K562 (cell line): ENCODE measurements around the gene ZMAT2. TPM values are rescaled to one million over a fixed set of nuclear protein-coding genes. Genes with fewer than 3 reads are reported as not detected.

Experiments used
- ATAC-seq: fragments of 200-7000 bp; cut with Tn5 transposase; 3 replicates; pipeline ENCODE4 v1.9.1; 2020; ENCODE audit warnings: moderate library complexity
- BruUV-seq: library from RNA; stranded (reverse); fragments of 400-500 nt; replicated peaks from 2 replicates; lab custom pipeline; 2021; lab: Mats Ljungman, UMichigan
- CTCF ChIA-PET: fragments of 300-600 bp; formaldehyde crosslinking; extraction: SDS; loops from one replicate; lab custom pipeline; 2021; ENCODE audit warnings: low intra/inter-chr PET ratio; lab: Yijun Ruan, JAX
- POLR2A ChIA-PET: fragments of 300-600, 350-650 bp; sonication (Branson Sonifier 250); formaldehyde crosslinking; extraction: SDS; loops from one replicate; lab custom pipeline; 2021; ENCODE audit warnings: antibody characterized with exemption, inconsistent platforms; lab: Yijun Ruan, JAX
- DNase-seq, 4 experiments: peaks; one replicate each; pipeline versions ENCODE4 v3.0.0 to v3.0.0-alpha.2; 2011 to 2018; ENCODE audit warnings: low spot score in 3 of 4, mixed read lengths in 3 of 4; ENCODE audit errors: extremely low read depth in 1 of 4
- FAIRE-seq: peaks from 2 replicates; lab custom pipeline; 2011; peaks lifted over from hg19 to GRCh38; lab: Jason Lieb, UNC
- H2AFZ ChIP-seq: 2 replicates; pipeline ENCODE4 v1.6.0; 2011; ENCODE audit warnings: low read depth, low read length, control low read depth, inconsistent platforms
- H3K27ac ChIP-seq: fragments of 200-600 bp; 3 replicates; pipeline ENCODE4 v1.8.0; 2011; ENCODE audit warnings: low read depth, mild to moderate bottlenecking, control low read depth, inconsistent platforms, low read length, moderate library complexity, mixed read lengths; ENCODE audit errors: extremely low read depth
- H3K27me3 ChIP-seq, 2 experiments: fragments of 300-600 bp in 1 of 2; 2 replicates in 1 of 2; 3 replicates in 1 of 2; pipeline versions ENCODE4 v1.6.0 to v1.8.0; 2011; ENCODE audit warnings: inconsistent platforms in 2 of 2, low read length in 2 of 2, mild to moderate bottlenecking in 1 of 2, mixed read lengths in 1 of 2, moderate library complexity in 1 of 2; ENCODE audit not compliant: control insufficient read depth in 2 of 2, insufficient read depth in 2 of 2
- H3K36me3 ChIP-seq: fragments of 300-600 bp; 3 replicates; pipeline ENCODE4 v1.8.0; 2011; ENCODE audit warnings: mild to moderate bottlenecking, low read length, inconsistent platforms; ENCODE audit not compliant: control insufficient read depth, insufficient read depth
- H3K4me1 ChIP-seq, 2 experiments: fragments of 200-600 bp in 1 of 2; replicated peaks in 1 of 2; 2 replicates in 1 of 2; 3 replicates in 1 of 2; pipeline versions ENCODE4 v1.5.1 to v1.8.0; 2011; ENCODE audit warnings: inconsistent platforms in 2 of 2, low read length in 2 of 2, mild to moderate bottlenecking in 1 of 2, mixed read lengths in 1 of 2, moderate library complexity in 1 of 2; ENCODE audit not compliant: control insufficient read depth in 2 of 2, insufficient read depth in 2 of 2
- H3K4me2 ChIP-seq: 2 replicates; pipeline ENCODE4 v1.6.1; 2011; ENCODE audit warnings: low read length, control low read depth, inconsistent platforms, mixed read lengths; ENCODE audit not compliant: insufficient read depth
- H3K4me3 ChIP-seq: fragments of 200-600 bp; sonication (generic), shearing (Covaris generic); 2 replicates; pipeline ENCODE4 v1.5.1; 2016; ENCODE audit warnings: control low read depth, inconsistent platforms
- H3K79me2 ChIP-seq: fragments of 200-600 bp; 3 replicates; pipeline ENCODE4 v1.8.0; 2011; ENCODE audit warnings: low read length, inconsistent platforms; ENCODE audit not compliant: control insufficient read depth, insufficient read depth
- H3K9ac ChIP-seq, 2 experiments: 2 replicates each; pipeline versions ENCODE4 v1.6.0 to v1.6.1; 2011; ENCODE audit warnings: low read depth in 2 of 2, low read length in 2 of 2, control low read depth in 1 of 2, inconsistent platforms in 1 of 2, mild to moderate bottlenecking in 1 of 2, mixed read lengths in 1 of 2; ENCODE audit not compliant: insufficient read depth in 1 of 2
- H3K9me1 ChIP-seq: one replicate; pipeline ENCODE4 v1.6.0; 2011; ENCODE audit warnings: inconsistent platforms, mild to moderate bottlenecking, low read length, moderate library complexity; ENCODE audit not compliant: control insufficient read depth, insufficient read depth
- H3K9me3 ChIP-seq: replicated peaks from 2 replicates; pipeline ENCODE4 v1.5.1; 2011; ENCODE audit warnings: low read depth, low read length, inconsistent platforms; ENCODE audit not compliant: control insufficient read depth, insufficient read depth
- H4K20me1 ChIP-seq: replicated peaks from 2 replicates; pipeline ENCODE4 v1.6.1; 2011; ENCODE audit warnings: low read length, inconsistent platforms, mixed read lengths; ENCODE audit not compliant: control insufficient read depth, insufficient read depth
- E2F5 ChIP-seq: sonication (generic); formaldehyde crosslinking; IDR thresholded peaks from 2 replicates; pipeline ENCODE4 v1.8.0; 2022; ENCODE audit warnings: mild to moderate bottlenecking, missing genetic modification reagents
- EGR1 ChIP-seq: fragments of 450-650 bp; conservative IDR thresholded peaks from 2 replicates; pipeline ENCODE4 v1.6.1; 2017; ENCODE audit warnings: mild to moderate bottlenecking
- MAFF ChIP-seq: IDR thresholded peaks from 2 replicates; pipeline ENCODE4 v1.6.1; 2012; ENCODE audit warnings: low read length, improper control_type of control experiment
- NEUROD1 ChIP-seq: fragments of 150-350 bp; IDR thresholded peaks from 2 replicates; pipeline ENCODE4 v1.6.1; 2014; ENCODE audit warnings: borderline replicate concordance, low read length, low read depth; ENCODE audit not compliant: partially characterized antibody
- POLR2H ChIP-seq: IDR thresholded peaks from 2 replicates; pipeline ENCODE4 v1.6.1; 2016; ENCODE audit warnings: missing genetic modification characterization, low read depth, mild to moderate bottlenecking, control low read depth, missing compliant biosample characterization, moderate library complexity
- ZBTB49 ChIP-seq: sonication (generic); formaldehyde crosslinking; IDR thresholded peaks from 2 replicates; pipeline ENCODE4 v1.8.0; 2022; ENCODE audit warnings: missing genetic modification reagents, mild to moderate bottlenecking, borderline replicate concordance
- ZC3H8 ChIP-seq: fragments of 450-650 bp; IDR thresholded peaks from 2 replicates; pipeline ENCODE4 v1.6.1; 2017
- WGBS: fragments of 100-300 bp; shearing (Covaris generic); methylation state at CpG from one replicate; pipeline ENCODE4 v1.1.6; 2016; ENCODE audit warnings: low coverage, mixed read lengths; ENCODE audit not compliant: insufficient coverage; ENCODE audit errors: missing lambda C conversion rate; 5-methylcytosine and 5-hydroxymethylcytosine counted together
- in situ Hi-C: fragments of 300-500 bp; cut with MboI; formaldehyde crosslinking; loops from 4 replicates; pipeline ENCODE4 v1.15.0; 2018; ENCODE audit warnings: inconsistent platforms, mixed read lengths
- intact Hi-C: fragments of 100-400 bp; cut with micrococcal nuclease; formaldehyde crosslinking; loops from 2 replicates; pipeline ENCODE4 v1.14.2; 2022
- polyA plus RNA-seq, 8 experiments: library from polyadenylated mRNA; depleted of rRNA in 4 of 8; stranded (reverse) in 5 of 8; unstranded in 3 of 8; fragments of >200 nt; fragmentation: Nextera tagmentation in 2 of 8; fragmentation: Illumina TruSeq in 1 of 8; extraction: Ambion mirVana in 2 of 8; extraction: Trizol in 1 of 8; gene quantifications; 2 replicates each; pipeline versions ENCODE4 v1.2.1 to v1.2.3, GENCODE V29; 2011 to 2014; ENCODE audit warnings: inconsistent platforms in 1 of 8, missing spikeins in 1 of 8
- total RNA-seq, 7 experiments: library from RNA; depleted of rRNA in 6 of 7; stranded (reverse); fragments of >200 nt in 6 of 7; fragmentation: Illumina TruSeq in 2 of 7; extraction: Trizol in 2 of 7; gene quantifications; 2 replicates each; pipeline versions ENCODE4 v1.2.1 to v1.2.3, GENCODE V29; 2011 to 2021; ENCODE audit warnings: low replicate concordance in 1 of 7
- TF ChIP-seq, protein P1 (sequence below): sonication (generic); formaldehyde crosslinking; IDR thresholded peaks from 2 replicates; pipeline ENCODE4 v1.8.0; 2023; ENCODE audit warnings: missing genetic modification reagents, mild to moderate bottlenecking, borderline replicate concordance
- TF ChIP-seq, protein P2 (sequence below): sonication (generic); formaldehyde crosslinking; IDR thresholded peaks from 2 replicates; pipeline ENCODE4 v1.4.0; 2020; ENCODE audit warnings: mild to moderate bottlenecking, missing genetic modification reagents

The ZMAT2 gene
- total and polyA plus RNA-seq, 9 of the 15 experiments (the other 6 are each of a cell fraction or from before 2014, with no cell fraction given), result 44.2 to 101 (median 69.2) TPM

DNA sequence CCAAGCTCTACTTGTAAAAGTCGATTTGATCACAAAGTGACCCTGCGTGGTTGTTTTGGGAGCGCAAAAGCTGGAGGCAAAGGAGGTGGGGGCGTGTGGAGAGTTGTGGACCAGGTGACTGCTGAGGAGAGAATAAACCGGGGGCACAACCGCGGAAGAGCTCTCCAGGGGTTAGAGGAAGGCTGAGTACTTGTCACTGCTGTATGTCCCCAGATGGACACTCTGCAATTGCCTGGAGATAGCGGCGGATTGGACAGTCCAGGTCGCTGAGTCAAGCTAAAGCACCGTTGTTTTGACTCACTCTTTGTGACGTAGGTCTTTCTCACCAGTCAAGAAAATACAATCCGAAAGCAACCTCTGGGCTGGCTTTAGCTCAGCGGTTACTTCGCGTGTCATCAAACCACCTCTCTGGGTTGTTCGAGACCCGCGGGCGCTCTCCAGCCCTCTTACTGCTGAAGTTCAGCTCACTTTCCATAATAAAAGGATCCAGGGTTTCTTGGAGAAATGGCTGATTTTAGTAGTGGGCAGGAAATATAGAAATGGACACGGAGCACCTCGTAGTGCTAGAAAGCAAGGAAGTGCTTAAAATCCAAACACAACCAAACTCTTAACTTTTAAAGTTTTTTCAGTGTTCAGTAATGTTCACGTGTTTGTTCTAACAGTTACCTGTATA, 25.7 kb downstream of the ZMAT2 start:
- in situ Hi-C loops, result loop anchor here (10.0 kb wide), 1 partner anchor 481 kb away; no protein-coding TSS in a partner anchor
- no peaks in the 10 kb centered on the region for H3K36me3 ChIP-seq
- H3K27ac ChIP-seq, result peak overlapping the region; percentile 94
- ChIA-PET POLR2A (interaction anchor here (0.6 to 1.8 kb wide), 12 partner anchors 9 to 353 kb away, joined by 3 to 10 read pairs (median 4); partner anchors contain the start of genes EIF4EBP3, IK, NDUFA2 and ZMAT2), CTCF (no interaction called here)
- peak overlapping the region; percentile 83 for H3K4me3 ChIP-seq
- intact Hi-C loops, result loop anchor here (5.0 kb wide), 1 partner anchor 364 kb away; the partner anchor contains the start of gene SLC4A9
- no peaks in the 10 kb centered on the region for H4K20me1 ChIP-seq
- H3K9ac ChIP-seq, result peak overlapping the region; percentile 87 to 90
- H2AFZ ChIP-seq, result peak overlapping the region; percentile 97
- BruUV-seq, result no TSS peak
- no peaks in the 10 kb centered on the region for H3K9me3 ChIP-seq
- no peaks in the 10 kb centered on the region; a peak in 1 of 5 replicates for H3K4me1 ChIP-seq
- peak; percentile 98 for FAIRE-seq
- no peaks in the 10 kb centered on the region for H3K27me3 ChIP-seq
- no peaks in the 10 kb centered on the region for H3K79me2 ChIP-seq
- H3K4me2 ChIP-seq, result peak overlapping the region; percentile 94
- H3K9me1 ChIP-seq, result no peaks in the 10 kb centered on the region
- peak; percentile 73 to 96 (median 84) for DNase-seq
- 2% methylated on average over 23 of the region's 23 CpGs for WGBS
- peak; percentile 98 for ATAC-seq
- TF ChIP-seq ZC3H8 (no peak), E2F5 (no peak), EGR1 (peak; percentile 59), POLR2H (peak; percentile 100), MAFF (peak; percentile 82; the same call in 1 of the 2 replicates), ZBTB49 (no peak), NEUROD1 (no peak)
- TF ChIP-seq, protein P1, sequence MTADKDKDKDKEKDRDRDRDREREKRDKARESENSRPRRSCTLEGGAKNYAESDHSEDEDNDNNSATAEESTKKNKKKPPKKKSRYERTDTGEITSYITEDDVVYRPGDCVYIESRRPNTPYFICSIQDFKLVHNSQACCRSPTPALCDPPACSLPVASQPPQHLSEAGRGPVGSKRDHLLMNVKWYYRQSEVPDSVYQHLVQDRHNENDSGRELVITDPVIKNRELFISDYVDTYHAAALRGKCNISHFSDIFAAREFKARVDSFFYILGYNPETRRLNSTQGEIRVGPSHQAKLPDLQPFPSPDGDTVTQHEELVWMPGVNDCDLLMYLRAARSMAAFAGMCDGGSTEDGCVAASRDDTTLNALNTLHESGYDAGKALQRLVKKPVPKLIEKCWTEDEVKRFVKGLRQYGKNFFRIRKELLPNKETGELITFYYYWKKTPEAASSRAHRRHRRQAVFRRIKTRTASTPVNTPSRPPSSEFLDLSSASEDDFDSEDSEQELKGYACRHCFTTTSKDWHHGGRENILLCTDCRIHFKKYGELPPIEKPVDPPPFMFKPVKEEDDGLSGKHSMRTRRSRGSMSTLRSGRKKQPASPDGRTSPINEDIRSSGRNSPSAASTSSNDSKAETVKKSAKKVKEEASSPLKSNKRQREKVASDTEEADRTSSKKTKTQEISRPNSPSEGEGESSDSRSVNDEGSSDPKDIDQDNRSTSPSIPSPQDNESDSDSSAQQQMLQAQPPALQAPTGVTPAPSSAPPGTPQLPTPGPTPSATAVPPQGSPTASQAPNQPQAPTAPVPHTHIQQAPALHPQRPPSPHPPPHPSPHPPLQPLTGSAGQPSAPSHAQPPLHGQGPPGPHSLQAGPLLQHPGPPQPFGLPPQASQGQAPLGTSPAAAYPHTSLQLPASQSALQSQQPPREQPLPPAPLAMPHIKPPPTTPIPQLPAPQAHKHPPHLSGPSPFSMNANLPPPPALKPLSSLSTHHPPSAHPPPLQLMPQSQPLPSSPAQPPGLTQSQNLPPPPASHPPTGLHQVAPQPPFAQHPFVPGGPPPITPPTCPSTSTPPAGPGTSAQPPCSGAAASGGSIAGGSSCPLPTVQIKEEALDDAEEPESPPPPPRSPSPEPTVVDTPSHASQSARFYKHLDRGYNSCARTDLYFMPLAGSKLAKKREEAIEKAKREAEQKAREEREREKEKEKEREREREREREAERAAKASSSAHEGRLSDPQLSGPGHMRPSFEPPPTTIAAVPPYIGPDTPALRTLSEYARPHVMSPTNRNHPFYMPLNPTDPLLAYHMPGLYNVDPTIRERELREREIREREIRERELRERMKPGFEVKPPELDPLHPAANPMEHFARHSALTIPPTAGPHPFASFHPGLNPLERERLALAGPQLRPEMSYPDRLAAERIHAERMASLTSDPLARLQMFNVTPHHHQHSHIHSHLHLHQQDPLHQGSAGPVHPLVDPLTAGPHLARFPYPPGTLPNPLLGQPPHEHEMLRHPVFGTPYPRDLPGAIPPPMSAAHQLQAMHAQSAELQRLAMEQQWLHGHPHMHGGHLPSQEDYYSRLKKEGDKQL, result no peak; the same call in 1 of the 2 replicates
- TF ChIP-seq, protein P2, sequence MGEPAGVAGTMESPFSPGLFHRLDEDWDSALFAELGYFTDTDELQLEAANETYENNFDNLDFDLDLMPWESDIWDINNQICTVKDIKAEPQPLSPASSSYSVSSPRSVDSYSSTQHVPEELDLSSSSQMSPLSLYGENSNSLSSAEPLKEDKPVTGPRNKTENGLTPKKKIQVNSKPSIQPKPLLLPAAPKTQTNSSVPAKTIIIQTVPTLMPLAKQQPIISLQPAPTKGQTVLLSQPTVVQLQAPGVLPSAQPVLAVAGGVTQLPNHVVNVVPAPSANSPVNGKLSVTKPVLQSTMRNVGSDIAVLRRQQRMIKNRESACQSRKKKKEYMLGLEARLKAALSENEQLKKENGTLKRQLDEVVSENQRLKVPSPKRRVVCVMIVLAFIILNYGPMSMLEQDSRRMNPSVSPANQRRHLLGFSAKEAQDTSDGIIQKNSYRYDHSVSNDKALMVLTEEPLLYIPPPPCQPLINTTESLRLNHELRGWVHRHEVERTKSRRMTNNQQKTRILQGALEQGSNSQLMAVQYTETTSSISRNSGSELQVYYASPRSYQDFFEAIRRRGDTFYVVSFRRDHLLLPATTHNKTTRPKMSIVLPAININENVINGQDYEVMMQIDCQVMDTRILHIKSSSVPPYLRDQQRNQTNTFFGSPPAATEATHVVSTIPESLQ, result peak; percentile 28; the same call in 1 of the 2 replicates
